HG03558 (cell line): ENCODE measurements around the gene EMP1.

Source experiments
- ATAC-seq: cut with Tn5 transposase; IDR thresholded peaks from one replicate; pipeline ENCODE4 v1.9.1; 2021; ENCODE audit warnings: moderate number of reproducible peaks; ENCODE audit not compliant: unreplicated experiment; ENCODE audit errors: extremely low read depth

EMP1 gene

DNA sequence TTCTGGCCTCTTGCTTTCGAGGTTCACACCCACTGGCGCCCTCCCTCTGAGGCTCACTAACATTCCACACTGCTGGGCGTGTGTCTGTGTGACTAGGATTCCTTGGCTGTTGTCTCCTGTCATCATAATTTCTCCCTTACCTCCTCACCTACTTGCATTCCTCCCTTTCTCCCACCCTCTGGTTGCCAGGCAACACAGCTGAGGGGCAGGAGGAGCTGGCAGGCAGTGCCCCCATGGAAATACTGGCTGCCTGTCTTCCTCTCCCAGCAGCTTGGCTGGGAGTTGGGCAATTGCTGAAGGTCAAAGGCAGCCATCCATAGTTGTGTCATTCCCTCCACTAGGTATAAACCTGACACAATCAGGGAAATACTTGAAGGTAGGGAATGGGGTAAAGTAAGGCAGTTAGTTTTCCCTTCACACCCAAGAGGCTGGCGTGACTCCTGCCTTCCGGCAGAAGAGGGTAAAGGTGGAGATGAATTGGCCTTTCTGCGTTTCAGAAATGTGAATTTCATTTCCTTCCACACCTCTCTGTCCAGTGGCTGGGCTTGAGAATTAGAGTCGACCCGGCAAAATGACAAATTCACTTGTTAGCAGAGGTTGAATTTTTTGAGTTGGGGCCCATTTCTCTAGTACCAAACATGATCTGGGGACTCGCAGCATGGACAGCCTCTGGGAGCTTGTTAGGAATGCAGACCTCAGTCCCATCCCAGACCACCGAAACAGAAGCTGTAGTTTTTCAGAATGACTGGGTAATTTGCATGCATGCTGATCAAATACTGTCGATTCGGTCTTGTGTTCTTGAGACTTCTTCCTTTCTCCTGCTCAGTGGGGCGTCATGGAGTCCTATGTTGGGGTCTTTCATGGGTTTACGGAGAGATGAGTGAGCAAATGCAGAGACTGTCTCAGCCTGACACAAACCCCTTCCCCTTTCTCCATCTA is 24.3 kb upstream of the EMP1 start:
- no peak for ATAC-seq

- ATAC-seq, result peak; percentile 91
Observed at GRCh38 chr12:13173012-13173932, 23.3 kb upstream of the EMP1 start.

DNA sequence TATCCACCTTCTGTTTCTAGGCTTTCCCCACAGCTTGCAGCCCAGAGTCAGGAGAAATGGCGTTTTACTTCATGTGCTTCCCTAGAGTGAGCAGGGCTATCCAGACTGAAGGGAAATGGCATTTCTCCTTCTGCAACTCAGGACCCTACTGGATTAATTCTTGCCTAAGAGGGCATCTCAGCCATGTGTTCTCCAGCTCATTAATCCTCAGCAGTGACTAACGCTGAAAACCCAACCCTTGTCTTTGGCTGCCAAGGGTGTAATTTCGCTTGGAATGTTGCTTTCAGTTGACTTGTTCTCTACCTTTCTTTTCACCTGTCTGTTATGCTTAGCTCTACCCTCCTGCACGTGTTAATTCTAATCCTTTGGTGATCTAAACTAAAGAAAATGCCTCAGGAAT is 21.0 kb upstream of the EMP1 start:
- ATAC-seq, result no peak

DNA sequence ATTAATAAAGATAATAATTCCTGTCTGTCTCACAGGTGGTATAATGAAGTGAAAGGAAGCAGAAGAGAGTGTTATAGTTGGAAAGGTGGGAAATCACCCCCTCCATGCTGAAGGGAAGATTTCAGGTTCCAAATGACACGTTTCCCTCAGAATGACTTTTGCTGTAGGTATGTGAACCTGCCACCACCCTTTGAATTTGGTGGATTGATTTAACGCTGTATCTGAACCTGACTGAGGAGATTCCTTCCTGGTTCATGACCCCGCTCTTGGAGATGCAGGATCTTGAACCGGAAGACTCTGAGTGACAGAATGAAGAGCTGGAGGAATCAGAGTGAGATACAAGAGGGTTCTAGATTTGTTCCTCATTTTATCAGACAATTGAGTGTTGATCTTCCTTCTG is 20.3 kb upstream of the EMP1 start:
- no peak for ATAC-seq

GRCh38 chr12:13177373-13177772 is 19.2 kb upstream of the EMP1 start:
- ATAC-seq, result no peak

GRCh38 chr12:13177906-13178305 is 18.6 kb upstream of the EMP1 start:
- ATAC-seq, result no peak

- ATAC-seq, result no peak
Observed at GRCh38 chr12:13178568-13179210, 17.8 kb upstream of the EMP1 start.

DNA sequence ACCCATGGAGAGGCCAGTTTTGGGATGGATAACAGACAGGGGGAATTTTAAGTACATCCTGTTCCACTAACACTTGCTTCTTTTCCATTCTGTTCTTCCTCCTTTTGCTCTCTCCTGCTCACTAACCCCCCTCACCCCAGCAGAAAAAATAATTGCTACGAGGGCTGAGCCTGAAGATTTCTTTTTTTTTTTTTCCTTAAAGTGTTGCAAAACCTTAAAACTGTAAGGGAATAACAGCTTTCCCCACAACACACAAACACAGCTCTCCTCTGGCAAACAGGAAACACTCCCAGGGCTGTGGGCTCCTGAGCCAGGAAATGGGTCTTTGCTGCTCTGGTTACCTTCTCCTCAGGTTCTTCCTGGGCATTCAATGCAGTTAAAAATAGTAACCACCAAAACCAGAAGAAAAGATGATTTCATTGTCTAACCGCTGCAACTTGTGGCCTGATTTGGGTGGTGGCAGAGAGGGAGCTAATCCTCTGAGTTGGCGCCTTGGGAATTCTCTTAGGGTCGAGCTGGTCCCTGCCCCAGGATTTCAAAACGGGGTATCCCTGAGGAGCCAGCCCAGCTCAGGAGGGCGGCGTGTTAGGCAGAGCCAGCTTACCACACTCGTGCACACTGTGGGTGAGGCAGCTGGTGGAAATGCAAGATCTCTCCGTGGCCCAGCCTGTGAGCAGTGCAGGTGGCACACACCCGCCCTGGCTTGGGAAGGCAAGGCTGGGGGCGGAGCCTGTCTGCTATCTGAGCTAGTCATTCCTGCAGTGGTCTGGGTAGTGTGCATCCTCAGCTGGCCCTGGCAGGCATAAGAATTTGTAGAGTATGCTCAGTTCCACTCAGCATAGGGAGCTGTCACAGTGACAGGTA is 17.1 kb upstream of the EMP1 start:
- peak; percentile 68 for ATAC-seq

DNA sequence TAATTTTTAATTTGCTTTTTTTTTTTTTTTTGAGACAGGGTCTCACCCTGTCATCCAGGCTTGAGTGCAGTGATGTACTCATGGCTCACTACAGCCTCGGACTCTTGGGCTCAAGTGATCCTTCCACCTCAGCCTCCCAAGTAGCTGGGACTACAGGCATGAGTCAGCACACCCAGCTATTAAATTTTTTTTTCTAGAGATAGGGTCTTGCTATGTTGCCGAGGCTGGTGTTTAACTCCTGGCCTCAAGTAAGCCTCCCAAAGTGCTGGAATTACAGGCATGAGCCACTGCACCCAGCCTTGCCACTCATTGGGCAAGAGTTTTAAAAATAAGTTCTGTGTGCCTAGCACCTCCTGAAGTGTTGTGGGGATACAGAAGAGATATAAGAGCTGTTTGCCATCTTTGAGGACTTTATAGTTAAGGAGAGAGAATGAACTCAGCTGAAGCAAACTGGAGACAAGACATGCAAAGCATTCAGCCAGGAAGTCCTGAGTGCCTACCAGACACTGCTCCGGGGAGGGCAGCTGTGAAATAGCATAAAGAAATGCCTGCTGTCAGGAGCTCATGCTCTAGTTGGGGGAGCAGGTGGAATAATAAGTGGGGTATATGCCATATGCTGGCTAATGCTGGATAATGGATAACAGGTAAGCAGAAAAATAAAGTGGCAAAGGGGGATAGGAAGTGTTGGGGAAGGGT is 15.0 kb upstream of the EMP1 start:
- no peak for ATAC-seq

DNA sequence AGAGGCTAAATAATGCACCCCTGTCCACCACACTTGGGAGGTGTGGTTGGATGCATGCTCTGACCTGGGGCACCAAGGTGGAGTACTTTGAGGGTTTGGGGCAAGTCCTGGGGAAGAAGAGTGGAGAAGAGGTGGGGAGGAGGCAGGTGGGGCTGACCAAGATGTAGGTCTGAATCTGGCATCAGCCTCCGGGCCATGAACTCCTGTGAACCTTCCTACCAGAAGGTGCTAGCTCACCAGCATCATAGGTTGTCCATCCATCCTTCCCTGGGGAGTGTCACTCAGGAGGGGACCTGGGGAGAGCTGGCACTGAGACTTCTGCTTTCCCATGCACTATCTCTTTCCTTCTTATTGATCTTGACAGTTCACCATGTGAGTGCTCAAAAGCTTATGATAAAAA is 13.6 kb upstream of the EMP1 start:
- no peak for ATAC-seq

DNA sequence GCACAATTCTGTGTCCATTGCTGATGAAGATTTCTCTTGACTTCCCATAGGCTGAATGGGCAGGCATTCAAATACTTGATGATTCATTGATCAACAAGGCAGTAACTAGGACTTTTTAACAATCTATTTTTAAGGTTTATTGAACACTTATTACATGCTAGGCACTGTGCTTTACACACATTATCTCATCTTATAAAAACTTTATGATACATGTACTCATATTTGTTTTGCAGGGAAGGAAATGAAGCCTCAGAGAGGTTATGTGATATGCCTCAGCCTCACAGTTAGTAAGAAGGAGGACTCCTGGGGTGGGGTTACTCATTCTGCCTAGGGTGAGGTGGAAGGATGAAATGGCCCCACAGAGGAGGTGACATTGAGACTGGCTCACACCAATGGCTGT is 12.9 kb upstream of the EMP1 start:
- ATAC-seq, result no peak

GRCh38 chr12:13186302-13186701 is 10.2 kb upstream of the EMP1 start:
- ATAC-seq, result no peak

DNA sequence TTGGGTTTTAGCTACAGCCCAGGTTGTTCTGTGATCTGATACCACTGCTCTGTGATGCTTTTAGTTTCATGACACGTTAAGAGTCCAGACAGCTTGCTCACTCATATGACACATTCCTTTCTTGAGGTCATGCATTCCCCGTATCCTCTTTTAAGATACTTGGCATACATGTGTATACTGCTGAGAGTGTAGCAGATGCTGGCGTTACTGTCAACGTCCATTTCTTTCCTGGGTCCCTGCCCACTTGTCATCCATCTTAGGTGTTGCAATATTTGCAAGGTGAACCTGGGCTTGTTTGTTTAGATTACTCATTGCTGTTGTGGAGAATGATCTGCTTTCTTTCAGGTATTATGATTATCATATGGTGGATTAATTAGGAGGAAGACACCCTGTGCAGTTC is 9.1 kb upstream of the EMP1 start:
- no peak for ATAC-seq

- no peak for ATAC-seq
Observed at GRCh38 chr12:13189264-13189663, 7.3 kb upstream of the EMP1 start.

GRCh38 chr12:13190275-13190674 is 6.3 kb upstream of the EMP1 start:
- no peak for ATAC-seq

DNA sequence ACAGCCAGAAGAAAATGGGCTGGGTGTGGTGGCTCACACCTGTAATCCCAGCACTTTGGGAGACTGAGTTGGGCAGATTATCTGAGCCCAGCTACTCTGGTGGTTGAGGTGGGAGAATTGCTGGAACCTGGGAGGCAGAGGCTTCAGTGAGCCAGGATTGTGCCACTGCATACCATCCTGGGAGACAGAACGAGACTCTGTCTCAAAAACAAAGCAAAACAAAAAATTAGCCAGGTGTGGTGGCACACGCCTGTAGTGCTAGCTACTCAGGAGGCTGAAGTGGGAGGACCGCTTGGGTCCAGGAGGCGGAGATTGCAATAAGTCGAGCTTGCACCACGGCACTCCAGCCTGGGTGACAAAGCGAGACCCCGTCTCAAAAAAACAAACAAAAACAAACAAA is 3.8 kb upstream of the EMP1 start:
- no peak for ATAC-seq

- no peak for ATAC-seq
Observed at GRCh38 chr12:13193505-13194231, 2.9 kb upstream of the EMP1 start.

GRCh38 chr12:13194401-13195110 is 2.0 kb upstream of the EMP1 start:
- no peak for ATAC-seq
